Effector memory CD4-positive, alpha-beta T cell (primary cell): Measurements from ENCODE around the gene MMP19.
"Not testable (repeated sequence)": the region's sequence is repeated elsewhere in the genome, so short reads cannot be mapped to it uniquely, and the experiment has no call there.

Source experiments
- DNase-seq, 3 donors: peaks; one replicate each; pipeline ENCODE4 v3.0.0-alpha.2; 2020
- H3K27ac ChIP-seq: 2 replicates; pipeline ENCODE4 v1.7.0; 2013; ENCODE audit warnings: mild to moderate bottlenecking, low read length, moderate library complexity; ENCODE audit not compliant: insufficient read depth, poor library complexity, severe bottlenecking
- H3K27me3 ChIP-seq: replicated peaks from 2 replicates; pipeline ENCODE4 v1.7.0; 2013; ENCODE audit warnings: mild to moderate bottlenecking, low read length; ENCODE audit not compliant: insufficient read depth, control insufficient read depth, poor library complexity, severe bottlenecking
- H3K36me3 ChIP-seq: 2 replicates; pipeline ENCODE4 v1.7.0; 2013; ENCODE audit warnings: mild to moderate bottlenecking, low read length, moderate library complexity; ENCODE audit not compliant: control insufficient read depth, insufficient read depth
- H3K4me1 ChIP-seq: 2 replicates; pipeline ENCODE4 v1.7.0; 2013; ENCODE audit warnings: low read length, mild to moderate bottlenecking; ENCODE audit not compliant: control insufficient read depth, insufficient read depth, poor library complexity, severe bottlenecking
- H3K4me3 ChIP-seq: 2 replicates; pipeline ENCODE4 v1.7.0; 2013; ENCODE audit warnings: low read length, low read depth, mild to moderate bottlenecking; ENCODE audit not compliant: insufficient read depth, poor library complexity, severe bottlenecking
- H3K9me3 ChIP-seq: 2 replicates; pipeline ENCODE4 v1.7.0; 2013; ENCODE audit warnings: mild to moderate bottlenecking, low read length, moderate library complexity; ENCODE audit not compliant: control insufficient read depth
- total RNA-seq, 3 donors: gene quantifications; one replicate each; lab custom pipeline; 2026; lab: John Stamatoyannopoulos, UW

The MMP19 gene
- 0 to 0.19 (median 0) reads per million in 3 donors for total RNA-seq

- no peak within 1 kb of the TSS for H3K4me3 ChIP-seq
- H3K36me3 ChIP-seq: no peaks in the 10 kb centered on the region
- H3K4me1 ChIP-seq: no peaks in the 10 kb centered on the region
- H3K27me3 ChIP-seq: no peaks in the 10 kb centered on the region
- H3K27ac ChIP-seq: no peak within 1 kb of the TSS
- no peak for DNase-seq
- H3K9me3 ChIP-seq: no peaks in the 10 kb centered on the region
Measured at GRCh38 chr12:55842681-55843429, at the start of gene MMP19. Gene MMP19, minus strand, starts transcription at chr12:55842936. Its CDS starts 106 bp downstream, at chr12:55842830.

- no peaks in the 10 kb centered on the region for H3K9me3 ChIP-seq
- H3K27ac ChIP-seq: no peak overlapping the region
- no peaks in the 10 kb centered on the region for H3K4me1 ChIP-seq
Measured at GRCh38 chr12:55891310-55891709, 48.6 kb upstream of the MMP19 start.

GRCh38 chr12:55885113-55885512, 42.4 kb upstream of the MMP19 start:
- no peaks in the 10 kb centered on the region for H3K36me3 ChIP-seq

More at GRCh38 chr12:55891310-55891709, 48.6 kb upstream of the MMP19 start:
- Histone ChIP-seq H3K27me3 (no peaks in the 10 kb centered on the region), H3K4me3 (no peak overlapping the region), H3K36me3 (no peaks in the 10 kb centered on the region)
- no peak for DNase-seq

GRCh38 chr12:55877824-55878223, 35.1 kb upstream of the MMP19 start:
- no peaks in the 10 kb centered on the region for H3K4me1 ChIP-seq
- no peak overlapping the region for H3K4me3 ChIP-seq
- no peaks in the 10 kb centered on the region for H3K9me3 ChIP-seq
- DNase-seq: no peak
- H3K27ac ChIP-seq: no peak overlapping the region
- H3K36me3 ChIP-seq: no peaks in the 10 kb centered on the region
- H3K27me3 ChIP-seq: no peaks in the 10 kb centered on the region

More at GRCh38 chr12:55885113-55885512, 42.4 kb upstream of the MMP19 start:
- DNase-seq: no peak
- Histone ChIP-seq H3K4me1 (no peaks in the 10 kb centered on the region), H3K9me3 (no peaks in the 10 kb centered on the region), H3K27ac (no peak overlapping the region), H3K4me3 (no peak overlapping the region), H3K27me3 (no peaks in the 10 kb centered on the region)

- Histone ChIP-seq H3K9me3 (no peaks in the 10 kb centered on the region), H3K27me3 (no peaks in the 10 kb centered on the region), H3K4me3 (no peak overlapping the region), H3K27ac (no peak overlapping the region), H3K4me1 (no peaks in the 10 kb centered on the region), H3K36me3 (no peaks in the 10 kb centered on the region)
- DNase-seq: no peak
Measured at GRCh38 chr12:55875704-55876467, 33.1 kb upstream of the MMP19 start.

GRCh38 chr12:55874443-55874842, 31.7 kb upstream of the MMP19 start:
- no peak overlapping the region for H3K27ac ChIP-seq
- no peak overlapping the region for H3K4me3 ChIP-seq
- no peaks in the 10 kb centered on the region for H3K9me3 ChIP-seq
- no peaks in the 10 kb centered on the region for H3K4me1 ChIP-seq
- H3K27me3 ChIP-seq: no peaks in the 10 kb centered on the region
- no peak for DNase-seq
- H3K36me3 ChIP-seq: no peaks in the 10 kb centered on the region

- DNase-seq, H3K4me3 ChIP-seq, H3K27ac ChIP-seq: not testable (repeated sequence)
Measured at GRCh38 chr12:55866454-55867004, 23.8 kb upstream of the MMP19 start.

GRCh38 chr12:55865327-55865726, 22.6 kb upstream of the MMP19 start:
- H3K4me1 ChIP-seq: no peaks in the 10 kb centered on the region

More at GRCh38 chr12:55866454-55867004, 23.8 kb upstream of the MMP19 start:
- not testable (repeated sequence) for H3K4me1 ChIP-seq, H3K27me3 ChIP-seq, H3K9me3 ChIP-seq, H3K36me3 ChIP-seq

GRCh38 chr12:55862931-55863330, 20.2 kb upstream of the MMP19 start:
- not testable (repeated sequence) for H3K27me3 ChIP-seq, H3K27ac ChIP-seq, H3K4me1 ChIP-seq, DNase-seq, H3K4me3 ChIP-seq, H3K36me3 ChIP-seq, H3K9me3 ChIP-seq

More at GRCh38 chr12:55865327-55865726, 22.6 kb upstream of the MMP19 start:
- Histone ChIP-seq H3K36me3 (no peaks in the 10 kb centered on the region), H3K27me3 (no peaks in the 10 kb centered on the region), H3K4me3 (no peak overlapping the region), H3K9me3 (no peaks in the 10 kb centered on the region), H3K27ac (no peak overlapping the region)
- no peak for DNase-seq

- Histone ChIP-seq H3K36me3 (no peaks in the 10 kb centered on the region), H3K4me1 (no peaks in the 10 kb centered on the region), H3K4me3 (no peak overlapping the region), H3K27ac (no peak overlapping the region), H3K27me3 (no peaks in the 10 kb centered on the region), H3K9me3 (no peaks in the 10 kb centered on the region)
- DNase-seq: no peak
Measured at GRCh38 chr12:55862286-55862685, 19.6 kb upstream of the MMP19 start.
